DMS79 (cell line): Measurements from ENCODE around the gene USP7.

Experiments
- DNase-seq: peaks from one replicate; lab custom pipeline; 2025; lab: John Stamatoyannopoulos, UW

USP7 gene

DNA sequence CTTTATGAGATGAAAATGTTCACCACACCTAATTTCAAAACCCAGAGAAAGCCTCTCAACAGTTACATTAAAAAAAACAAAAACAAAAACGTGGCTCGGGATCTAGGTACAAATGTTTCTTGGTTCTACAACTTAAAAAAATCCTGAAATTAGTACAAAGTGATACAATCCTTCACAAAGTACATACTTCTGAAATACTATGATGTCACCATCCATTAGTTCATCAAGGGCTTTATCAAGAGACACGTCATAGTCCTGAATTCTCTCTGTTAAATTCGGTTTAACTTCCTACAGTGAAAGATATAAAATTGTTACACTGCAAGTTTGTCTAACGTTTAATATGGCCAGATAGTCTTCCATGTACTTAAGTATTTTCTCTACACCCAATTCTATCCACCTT is 63.4 kb downstream of the USP7 start:
- DNase-seq = no peak

DNA sequence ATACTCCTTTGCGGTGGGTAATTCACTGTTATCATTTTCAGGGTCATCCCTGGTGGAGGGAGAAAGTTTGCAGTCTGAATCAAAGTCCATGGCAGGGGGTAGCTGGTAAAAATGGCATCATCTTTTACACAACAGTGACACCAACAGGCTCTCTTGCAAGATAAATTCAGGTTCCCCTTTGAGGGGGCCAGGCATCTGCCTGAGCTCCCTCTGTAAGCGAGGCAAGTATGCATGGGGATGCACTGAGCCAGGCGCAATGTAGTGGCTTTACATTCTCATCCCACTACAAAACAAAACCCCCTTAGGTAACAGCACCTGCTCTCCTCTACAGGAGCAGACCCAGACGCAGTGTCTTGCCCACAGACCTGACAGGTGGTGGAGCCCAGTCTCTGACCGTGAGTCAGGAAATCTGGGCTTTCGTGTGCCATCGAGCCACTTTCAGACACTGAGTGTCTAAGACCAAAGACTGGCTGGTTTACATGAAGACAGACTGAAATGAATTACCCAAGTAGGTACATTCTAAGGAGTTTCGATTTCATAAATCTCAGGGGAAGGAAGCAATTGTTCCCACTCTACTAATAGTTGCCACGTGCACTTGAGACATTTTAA is 63.9 kb downstream of the USP7 start:
- no peak for DNase-seq

DNA sequence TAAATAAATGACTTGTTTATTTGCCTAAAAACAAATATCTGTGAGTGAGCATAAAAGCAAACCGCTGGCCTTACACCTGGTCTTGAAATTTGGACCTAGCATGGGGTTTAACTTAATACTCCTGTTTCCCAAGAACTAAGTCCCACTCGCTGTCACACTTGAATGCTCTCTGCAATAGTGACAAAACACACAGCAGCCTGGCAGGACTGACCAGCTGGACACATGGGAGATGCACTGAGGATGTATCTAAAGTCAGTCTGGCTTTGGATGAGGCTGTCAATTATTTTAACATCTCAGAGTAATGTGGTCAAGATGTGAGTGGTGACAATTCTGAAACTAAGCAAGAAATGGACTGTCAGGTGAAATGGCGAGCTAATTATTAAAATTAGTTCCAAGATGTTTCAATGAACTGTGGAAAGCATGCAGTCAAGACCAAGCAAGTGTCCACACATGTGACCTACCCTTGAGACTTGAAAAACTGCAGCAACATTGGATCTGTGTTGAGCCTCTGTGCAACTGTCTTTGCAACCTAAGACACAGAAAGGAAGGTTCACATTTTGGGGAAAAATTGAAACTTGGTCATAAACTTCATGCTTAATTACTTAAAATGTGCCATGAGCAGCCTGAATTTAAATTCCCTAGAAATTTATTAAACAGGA is 64.9 kb downstream of the USP7 start:
- no peak for DNase-seq

DNA sequence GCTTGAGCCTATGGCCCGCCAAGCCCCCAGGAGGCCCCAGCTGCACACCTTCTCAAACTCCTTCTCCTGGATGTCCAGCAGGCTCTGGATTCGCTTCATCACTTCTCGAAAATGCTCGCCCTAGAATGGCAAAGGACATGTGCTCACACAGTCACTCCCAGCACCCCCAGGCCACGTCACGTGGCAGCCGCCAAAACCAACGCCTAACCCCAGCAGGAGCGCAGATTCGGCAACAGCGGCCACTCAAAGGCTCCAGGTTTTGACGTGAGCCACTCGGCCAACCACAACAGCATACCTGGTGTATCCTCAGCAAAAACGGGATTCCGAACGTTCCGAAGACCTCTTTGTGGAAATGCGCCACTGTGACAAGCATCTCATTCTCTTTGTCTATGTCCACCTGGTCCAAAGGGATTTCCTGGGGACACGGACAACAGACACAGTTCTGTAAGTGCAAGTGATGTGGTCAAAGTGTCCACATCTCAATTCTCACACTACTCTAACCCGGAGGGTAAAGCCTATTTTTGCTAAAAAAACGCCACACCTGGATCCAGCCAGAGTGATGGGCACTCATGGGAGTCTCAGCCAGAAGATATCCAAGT is 68.9 kb downstream of the USP7 start:
- DNase-seq = no peak

- no peak for DNase-seq
These were observed 69.6 kb downstream of the USP7 start for GRCh38 chr16:8893976-8894690.

- DNase-seq = no peak
These were observed 70.3 kb downstream of the USP7 start for GRCh38 chr16:8893426-8893825.

GRCh38 chr16:8892101-8892575 is 71.6 kb downstream of the USP7 start:
- no peak for DNase-seq

- DNase-seq = no peak
These were observed 73.2 kb downstream of the USP7 start for GRCh38 chr16:8890549-8890921.

GRCh38 chr16:8889893-8890548 is 73.7 kb downstream of the USP7 start:
- DNase-seq = no peak

DNA sequence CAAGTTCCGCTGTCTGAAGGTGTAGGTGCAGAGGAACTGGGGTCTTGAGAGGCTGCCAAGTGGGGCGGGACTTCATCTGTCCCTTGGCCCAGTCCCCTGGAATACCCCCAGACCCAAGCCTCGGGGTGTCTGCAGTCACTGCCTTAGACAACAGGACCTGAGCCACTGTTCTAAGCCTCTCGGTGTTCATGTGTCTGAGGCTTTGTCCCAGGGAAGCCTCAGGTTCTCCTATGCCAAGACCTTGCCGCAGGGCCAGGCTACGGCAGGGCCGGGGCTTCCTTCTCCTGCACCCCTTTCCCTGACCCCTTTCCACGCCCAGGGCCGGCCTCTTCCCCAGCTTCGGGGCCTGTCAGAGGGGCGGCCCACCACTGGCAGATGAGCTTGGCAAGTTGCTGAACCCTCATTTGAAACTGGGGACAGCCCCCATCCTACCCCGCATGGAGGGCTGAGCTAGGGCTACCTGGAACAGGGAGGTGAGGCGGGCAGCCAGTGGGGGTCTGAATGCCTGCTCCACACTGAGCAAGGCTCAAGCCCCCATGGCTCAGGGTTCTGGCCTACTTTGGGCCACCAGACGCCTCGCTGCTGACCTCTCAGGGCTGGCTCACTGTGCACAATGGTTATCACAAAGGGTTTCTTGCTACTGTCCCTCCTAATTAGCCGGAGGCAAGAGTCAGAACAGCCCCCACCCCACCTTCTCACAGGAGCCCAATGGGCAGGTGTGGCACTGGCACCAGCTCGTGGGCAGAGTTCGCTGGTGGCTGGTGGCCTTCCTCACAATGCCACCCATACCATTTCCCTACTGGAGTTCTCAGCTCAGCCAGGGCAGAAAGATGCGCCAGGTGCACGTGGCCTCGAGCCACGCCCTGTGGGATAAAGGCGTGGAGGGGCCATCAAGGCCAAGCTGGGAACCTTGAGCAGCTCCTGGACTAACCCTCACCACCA is 74.5 kb downstream of the USP7 start:
- no peak for DNase-seq

GRCh38 chr16:8887952-8888560 is 75.7 kb downstream of the USP7 start:
- DNase-seq = no peak

DNA sequence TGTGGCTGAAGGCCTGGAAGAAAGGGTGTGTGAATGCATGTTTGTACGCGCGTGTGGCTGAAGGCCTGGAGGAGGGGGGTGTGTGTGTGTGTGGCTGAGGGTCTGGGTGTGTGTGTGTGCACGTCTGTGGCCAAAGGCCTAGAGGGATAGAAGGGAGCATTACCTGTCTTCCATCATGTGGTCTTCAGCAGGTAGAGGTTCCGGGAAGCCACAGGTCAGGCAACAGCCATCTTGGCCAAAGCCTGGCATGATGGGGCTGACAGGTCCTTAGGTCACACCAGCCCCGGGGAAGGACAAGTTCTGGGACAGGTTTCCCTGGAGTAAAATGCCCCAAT is 76.3 kb downstream of the USP7 start:
- no peak for DNase-seq

GRCh38 chr16:8886593-8887430 is 76.9 kb downstream of the USP7 start:
- no peak for DNase-seq

- peak; percentile 47 for DNase-seq
These were observed 77.8 kb downstream of the USP7 start for GRCh38 chr16:8885674-8886592.

- no peak for DNase-seq
These were observed 80.9 kb downstream of the USP7 start for GRCh38 chr16:8882725-8883377.

DNA sequence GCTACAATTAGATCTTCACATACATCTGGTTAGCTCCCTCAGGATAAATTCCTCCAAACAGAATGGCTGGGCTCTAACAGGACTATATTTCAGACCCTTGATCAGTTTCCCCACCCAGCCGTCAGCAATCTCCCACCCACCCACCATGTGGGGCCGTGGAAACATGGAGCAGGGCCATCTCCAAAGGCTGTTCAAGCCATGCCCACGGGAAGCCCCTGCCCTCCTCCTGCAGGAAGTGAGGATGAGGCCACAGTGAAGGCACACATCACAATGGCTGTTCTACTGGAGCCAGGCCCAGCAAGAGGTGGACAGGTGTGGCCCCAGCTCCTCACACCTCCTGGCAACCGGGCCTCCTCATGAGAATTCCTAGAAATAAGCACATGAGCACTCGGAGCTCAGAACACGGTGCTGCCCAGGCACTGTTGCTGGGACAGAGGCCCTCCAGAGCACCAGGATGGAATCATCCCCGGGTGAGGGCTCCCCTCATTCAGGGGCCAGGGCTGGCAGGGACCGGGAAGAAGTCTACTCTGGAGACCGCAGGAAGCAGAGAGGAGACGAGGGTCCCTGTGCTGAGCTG is 81.6 kb downstream of the USP7 start, which contains the start of gene LITAFD:
Gene LITAFD, plus strand, starts transcription at position 311 of the 577 bp plus-strand sequence. CDS start 2,005 bp downstream, outside the sequence.
- no peak for DNase-seq

DNA sequence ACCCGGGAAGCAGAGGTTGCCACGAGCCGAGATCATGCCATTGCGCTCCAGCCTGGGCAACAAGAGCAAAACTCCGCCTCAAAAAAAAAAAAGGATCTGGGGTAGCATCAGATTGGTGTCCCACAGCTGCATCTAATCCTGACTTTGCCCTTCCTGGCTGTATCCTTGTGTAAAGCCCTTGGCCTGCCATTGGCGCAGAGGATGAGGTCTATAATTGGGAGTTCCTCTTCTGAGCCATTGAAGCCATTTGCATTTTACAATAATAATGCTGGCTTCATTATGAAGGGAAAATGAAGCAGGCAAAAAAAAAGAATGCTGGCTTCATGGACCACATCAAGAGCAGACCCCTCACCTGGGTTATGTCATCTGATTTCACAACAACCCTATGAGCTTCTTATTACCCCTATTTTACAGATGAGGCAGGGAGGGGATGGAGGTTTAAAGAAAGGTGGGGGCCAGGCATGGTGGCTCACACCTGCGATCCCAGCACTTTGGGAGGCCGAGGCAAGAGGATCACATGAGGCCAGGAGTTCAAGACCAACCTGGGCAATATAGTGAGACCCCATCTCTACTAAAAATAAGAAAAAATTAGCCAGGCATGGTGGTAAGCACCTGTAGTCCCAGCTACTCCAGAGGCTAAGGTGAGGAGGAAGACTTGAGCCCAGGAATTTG is 82.7 kb downstream of the USP7 start:
- DNase-seq = no peak
